GM18511 (cell line): ENCODE results near the gene HOXD10.

Source experiments
- ATAC-seq: cut with Tn5 transposase; IDR thresholded peaks from one replicate; pipeline ENCODE4 v1.9.1; 2021; ENCODE audit warnings: mild to moderate bottlenecking, moderate library complexity; ENCODE audit not compliant: unreplicated experiment

The HOXD10 gene

GRCh38 chr2:176105730-176106580, 10.6 kb upstream of the HOXD10 start:
- no peak for ATAC-seq

DNA sequence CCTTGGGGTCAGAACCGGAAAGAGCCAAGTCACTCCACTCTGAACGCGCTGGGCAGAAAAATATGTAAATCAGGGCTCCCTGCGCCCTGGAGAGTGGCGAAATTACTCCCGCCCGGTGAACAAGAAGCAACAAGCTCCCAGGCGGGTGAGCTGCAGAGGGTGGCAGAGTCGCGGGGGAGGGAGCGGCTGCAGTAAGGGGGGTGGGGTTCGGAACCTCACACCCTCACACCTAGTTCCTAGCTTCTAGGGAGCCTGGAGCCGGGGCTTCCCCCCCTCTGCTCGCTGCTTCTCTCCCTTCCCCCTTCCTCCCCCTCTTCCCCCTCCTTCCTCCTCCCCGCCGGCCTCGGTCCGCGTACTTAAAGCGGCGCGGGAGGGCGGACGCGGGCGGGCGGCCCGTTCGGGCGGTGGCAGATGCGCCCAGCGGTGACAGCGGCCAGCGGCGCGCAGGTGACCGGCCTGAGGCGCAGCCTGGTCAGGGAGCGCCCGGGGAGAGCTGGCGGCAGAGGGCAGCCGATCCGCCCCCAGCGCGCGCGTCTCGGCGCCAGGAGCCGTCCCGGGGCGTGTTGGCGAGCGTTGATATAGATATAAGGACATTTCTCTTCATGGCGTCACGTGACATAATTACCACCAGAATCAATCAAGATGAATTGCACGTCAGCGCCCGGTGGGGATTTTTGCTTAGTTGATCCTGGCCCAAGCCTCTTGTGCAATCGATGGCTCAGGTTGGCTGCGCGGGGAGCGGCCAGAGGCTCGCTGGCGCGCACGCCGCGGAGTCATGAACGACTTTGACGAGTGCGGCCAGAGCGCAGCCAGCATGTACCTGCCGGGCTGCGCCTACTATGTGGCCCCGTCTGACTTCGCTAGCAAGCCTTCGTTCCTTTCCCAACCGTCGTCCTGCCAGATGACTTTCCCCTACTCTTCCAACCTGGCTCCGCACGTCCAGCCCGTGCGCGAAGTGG, 9.7 kb upstream of the HOXD10 start, which contains the start of gene HOXD11:
Gene HOXD11 (plus strand): TSS at position 700 of the 959 bp plus-strand sequence. CDS start 76 bp downstream, at position 776.
- ATAC-seq: no peak

DNA sequence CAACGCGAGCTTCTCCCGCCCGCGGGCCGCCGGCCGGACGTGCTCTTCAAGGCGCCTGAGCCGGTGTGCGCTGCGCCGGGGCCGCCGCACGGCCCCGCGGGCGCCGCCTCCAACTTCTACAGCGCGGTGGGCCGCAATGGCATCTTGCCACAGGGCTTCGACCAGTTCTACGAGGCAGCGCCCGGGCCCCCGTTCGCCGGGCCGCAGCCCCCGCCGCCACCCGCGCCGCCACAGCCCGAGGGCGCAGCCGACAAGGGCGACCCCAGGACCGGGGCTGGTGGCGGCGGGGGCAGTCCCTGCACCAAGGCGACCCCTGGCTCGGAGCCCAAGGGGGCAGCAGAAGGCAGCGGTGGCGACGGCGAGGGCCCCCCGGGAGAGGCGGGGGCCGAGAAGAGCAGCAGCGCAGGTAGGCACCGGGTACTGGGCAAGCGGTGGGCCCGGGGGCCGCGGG, 8.8 kb upstream of the HOXD10 start:
- no peak for ATAC-seq

DNA sequence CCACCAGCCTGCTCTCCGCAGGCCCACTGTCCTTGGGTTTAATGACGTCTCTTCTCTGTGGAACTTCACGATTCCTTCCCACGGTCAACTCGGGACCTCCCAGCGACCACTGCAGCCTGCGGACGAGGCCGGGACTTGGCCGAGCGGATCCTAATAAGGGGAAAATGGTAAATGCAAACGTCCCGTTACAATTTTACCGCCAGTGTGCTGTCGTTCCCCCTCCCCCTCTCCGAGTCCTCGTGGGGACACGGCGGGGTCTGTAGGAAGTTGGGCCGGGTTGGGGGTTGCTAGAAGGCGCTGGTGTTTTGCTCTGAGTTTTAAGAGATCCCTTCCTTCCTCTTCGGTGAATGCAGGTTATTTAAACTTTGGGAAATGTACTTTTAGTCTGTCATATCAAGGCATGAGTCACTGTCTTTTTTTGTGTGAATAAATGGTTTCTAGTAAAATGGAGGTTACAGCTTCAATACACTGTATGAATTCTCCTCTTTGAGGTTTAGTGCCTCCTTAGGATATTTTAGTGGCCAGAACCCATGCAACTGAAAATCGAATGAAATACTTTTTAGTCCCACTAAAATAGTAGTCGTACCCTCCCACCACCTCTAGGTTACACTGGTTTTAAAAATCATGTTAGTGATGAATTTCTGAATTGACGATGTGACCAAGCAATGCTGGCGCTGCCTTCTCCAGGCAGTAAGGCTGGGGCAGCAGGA, 7.2 kb upstream of the HOXD10 start:
- no peak for ATAC-seq

DNA sequence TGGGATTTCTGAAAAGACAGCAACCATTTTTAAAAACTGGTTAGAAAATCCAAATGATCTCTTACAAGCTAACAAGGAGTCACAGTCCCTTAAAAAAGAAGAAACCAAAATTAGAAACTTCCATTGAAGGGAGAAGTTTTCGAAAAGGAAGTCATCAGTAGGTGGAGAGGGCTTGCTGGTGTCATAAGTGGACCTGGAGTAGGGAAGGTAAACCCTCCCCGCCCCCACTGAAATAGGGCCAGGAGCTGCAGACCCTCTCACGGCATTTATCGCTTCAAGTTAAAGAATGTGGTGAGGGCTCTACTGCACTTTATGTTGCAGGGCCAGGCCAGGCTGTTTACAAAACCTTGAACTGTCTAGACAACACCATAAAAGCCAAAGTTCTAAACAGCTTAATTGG, 6.6 kb upstream of the HOXD10 start:
- no peak for ATAC-seq

DNA sequence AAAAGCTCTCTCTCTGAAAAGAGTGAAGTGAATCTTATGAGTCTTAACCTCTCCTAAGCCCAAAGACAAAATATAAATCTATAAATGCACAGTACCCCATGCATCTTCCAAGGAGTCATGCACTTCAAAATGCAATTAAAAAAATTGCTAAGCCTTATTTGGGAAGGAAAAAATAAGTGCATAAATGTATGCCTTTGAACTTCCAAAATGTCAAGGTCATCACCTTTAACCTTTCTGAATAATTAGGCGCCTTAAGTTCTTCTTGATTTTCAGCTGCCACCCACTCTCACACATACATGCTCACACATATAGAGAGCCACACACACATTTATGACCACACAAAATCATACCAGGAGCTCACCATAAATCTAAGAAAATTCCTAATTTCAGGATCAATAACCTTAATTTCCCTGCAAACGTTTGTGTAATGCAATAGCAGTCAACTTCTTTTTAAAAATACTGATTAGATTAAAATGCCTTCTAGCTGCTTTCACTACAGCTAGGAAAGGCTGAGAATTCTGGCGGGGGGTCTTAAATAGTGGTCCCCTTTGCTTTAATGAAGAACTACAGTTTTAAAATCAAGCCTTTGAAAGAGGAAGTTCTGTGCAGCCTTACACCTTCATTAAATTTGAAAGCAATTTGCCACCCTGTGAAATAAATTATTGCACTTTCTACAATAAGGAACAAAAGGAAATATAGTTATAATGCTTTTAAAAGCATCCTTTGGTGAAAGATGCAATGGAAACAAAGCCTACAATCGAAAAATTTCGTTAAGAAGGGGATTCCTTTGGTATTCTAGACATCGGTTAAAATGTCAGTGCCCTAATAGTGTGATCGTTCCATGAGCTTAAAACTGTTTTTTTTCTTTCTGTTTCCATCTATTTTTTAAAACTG, 5.9 kb upstream of the HOXD10 start:
- no peak for ATAC-seq

- ATAC-seq: no peak
Observed at GRCh38 chr2:176111309-176111663, 5.3 kb upstream of the HOXD10 start.

- no peak for ATAC-seq
Observed at GRCh38 chr2:176111846-176112374, 4.7 kb upstream of the HOXD10 start.

DNA sequence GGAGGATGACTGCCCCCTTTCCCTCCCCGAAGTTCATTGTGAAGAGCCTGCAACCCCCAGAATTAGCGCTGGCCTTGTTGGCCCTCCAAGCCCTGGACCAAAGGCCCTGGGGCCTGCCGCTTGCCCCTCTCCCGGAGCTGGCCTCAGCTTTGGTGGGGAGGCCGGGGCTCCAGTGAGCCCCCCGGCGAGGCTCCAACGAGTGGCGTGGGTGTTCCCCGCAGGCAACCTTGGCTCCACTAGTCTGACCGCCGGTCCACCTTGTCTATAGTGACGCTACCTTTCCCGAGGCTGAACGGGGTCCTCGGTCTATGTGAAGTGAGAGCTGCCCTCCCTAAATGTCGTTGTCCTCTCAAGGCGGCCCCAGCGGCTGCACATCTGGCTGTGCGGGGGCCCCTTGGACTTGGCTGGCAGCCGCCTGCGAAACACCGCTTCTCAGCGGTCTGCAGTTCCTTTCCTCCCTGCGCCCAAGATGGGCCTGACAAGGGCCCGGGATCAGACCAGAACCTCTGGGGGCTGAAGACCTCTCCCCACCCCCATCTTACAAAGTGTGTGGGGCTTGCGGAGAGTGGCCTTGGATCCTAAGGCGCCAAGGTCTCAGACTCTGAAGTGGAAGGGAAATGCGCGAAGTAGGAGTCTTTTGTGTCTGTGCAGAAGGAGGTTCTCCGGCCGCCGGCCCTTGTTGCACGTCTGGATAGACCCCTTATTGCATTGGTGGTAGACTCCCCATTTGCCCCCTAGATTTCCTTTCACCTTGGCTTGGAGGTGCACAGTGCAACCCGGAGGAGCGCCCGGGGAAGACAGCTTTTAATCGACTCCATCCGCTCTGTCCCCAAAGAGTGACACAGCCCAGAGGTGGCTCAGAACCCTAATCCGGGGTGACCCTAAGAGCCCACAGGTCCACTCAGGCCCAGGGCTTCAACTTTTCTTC, 3.9 kb upstream of the HOXD10 start:
- no peak for ATAC-seq

- no peak for ATAC-seq
Observed at GRCh38 chr2:176114120-176114929, 2.3 kb upstream of the HOXD10 start.

DNA sequence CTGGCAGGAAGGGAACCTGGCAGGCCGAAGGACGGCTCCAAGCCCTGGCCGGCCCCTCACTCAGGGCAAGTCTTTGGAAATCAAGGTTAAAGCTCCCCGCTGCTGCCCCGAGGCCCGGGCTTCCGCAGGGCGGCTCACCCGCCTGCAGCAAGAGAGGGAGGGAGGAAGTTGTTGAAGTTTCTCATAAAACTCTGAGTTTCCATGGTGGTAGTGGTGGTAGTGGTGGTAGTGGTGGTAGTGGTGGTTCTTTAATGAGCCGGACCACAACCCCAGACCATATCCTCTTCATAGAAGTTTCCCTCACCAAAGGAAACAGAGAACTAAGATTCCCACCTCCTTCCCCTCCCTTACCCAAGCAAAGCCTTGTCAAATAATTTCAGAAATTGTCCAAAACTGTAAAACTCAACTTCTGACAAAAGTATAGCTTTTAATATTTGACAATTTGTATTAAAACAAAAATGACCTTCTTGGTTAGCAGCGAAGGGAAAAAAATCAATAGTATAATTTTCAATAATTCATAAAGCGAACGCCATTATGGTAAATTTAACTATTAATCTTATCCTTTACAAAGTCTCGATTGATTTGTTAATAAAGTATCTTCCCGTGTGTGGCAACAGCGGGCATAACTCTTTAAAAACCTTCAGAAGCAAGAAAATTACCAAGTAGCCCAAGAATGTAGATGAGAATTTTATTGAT, 1.5 kb upstream of the HOXD10 start:
- ATAC-seq: no peak

DNA sequence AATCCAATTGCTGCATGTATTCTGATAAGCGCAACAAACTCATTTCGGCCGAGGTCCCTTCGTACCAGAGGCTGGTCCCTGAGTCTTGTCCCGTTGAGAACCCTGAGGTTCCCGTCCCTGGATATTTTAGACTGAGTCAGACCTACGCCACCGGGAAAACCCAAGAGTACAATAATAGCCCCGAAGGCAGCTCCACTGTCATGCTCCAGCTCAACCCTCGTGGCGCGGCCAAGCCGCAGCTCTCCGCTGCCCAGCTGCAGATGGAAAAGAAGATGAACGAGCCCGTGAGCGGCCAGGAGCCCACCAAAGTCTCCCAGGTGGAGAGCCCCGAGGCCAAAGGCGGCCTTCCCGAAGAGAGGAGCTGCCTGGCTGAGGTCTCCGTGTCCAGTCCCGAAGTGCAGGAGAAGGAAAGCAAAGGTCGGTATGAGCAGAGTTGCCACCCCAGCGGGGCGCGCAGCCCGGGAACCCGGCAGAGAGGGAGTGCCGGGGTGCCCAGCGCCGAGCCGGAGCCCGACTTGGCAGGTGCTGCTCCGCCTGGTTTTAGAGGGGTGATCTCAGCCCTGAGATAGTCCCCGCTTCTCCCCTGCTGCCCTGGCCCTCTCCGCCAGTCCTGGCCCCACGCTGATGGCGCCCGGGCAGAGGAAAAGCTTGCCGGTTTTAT, 714 bp downstream of the HOXD10 start:
- ATAC-seq: no peak

DNA sequence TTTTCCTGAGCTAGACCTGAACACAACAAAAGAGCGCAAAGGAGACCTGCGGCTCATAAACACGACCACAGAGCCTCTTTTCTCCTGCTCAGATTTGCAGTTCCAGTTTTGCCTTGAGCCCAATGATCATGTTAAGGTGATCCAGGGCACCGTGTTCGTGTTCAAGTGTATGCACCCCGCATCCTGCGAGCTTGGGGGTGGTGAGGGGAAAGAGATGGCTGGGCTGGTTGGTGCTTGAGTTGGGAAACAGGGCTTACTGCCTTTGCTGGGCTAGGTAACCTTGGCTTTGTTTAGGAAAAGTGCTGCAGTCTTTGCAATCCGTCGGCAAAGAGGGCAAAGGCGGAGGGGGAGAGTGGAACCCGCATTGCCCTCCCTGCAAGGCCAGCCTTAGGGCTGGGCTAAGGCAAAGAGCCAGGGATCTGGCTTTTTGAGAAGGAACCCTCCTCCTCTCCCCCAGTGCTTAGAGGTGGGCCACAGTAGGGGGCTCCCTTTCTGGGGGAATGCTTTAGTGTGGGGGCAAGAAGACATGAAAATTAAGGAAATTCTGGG, 1.3 kb downstream of the HOXD10 start:
- no peak for ATAC-seq

DNA sequence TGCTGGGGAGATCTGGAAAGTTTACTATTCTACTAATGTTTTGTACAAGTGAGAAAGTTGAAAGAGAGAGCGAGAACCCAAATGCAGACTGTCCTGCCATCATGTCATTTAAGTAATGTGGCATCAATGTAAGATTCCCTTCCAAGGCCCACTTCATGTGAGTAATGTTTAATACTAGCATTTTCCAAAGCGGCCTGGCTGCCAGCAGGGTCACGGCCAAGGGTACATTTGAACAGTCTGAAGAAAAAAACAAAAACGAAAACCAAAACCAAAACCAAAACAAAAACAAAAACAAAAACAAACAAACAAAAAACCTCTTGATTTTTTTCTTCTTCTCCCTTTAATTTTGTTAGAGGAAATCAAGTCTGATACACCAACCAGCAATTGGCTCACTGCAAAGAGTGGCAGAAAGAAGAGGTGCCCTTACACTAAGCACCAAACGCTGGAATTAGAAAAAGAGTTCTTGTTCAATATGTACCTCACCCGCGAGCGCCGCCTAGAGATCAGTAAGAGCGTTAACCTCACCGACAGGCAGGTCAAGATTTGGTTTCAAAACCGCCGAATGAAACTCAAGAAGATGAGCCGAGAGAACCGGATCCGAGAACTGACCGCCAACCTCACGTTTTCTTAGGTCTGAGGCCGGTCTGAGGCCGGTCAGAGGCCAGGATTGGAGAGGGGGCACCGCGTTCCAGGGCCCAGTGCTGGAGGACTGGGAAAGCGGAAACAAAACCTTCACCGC, 2.2 kb downstream of the HOXD10 start:
- ATAC-seq: no peak

DNA sequence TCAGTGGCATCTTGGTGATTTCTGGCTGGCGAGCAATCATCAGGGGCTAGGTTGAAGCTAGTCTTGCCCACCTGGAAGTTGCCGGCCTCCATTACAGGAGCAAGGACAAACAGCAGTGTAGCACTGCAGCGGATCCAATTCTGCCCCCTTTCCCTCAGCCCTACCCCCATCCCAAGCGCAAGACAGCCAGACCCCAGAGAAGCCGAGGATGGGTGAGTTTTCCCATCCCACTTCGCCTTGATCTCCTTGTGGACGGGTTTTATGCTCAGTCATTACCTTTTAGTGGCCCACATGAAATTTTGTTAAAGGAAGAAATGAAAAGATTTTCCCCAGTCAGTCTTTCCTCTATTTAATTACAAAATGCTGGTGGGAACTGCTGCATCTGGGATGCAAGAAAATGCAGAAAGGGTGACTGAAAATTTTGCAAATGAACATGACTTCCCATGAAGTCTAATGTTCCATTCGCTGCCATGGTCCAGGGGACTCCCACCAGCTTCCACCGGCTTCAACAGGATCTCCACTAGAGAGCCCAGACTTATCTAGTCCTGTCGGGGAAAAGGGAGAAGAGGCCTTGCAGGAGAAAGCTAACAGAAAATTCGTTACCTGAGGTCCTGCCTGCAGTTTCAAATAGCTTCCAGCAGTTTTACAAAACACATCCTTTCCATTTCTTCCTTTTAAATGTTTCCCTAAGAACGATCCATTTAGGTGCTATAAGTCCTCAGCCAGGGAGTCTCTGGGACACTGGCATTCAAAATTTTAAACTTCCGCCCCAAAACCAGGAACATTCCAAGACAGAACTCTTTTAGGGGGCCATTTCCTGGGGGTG, 4.0 kb downstream of the HOXD10 start:
- no peak for ATAC-seq
